Measurements from ENCODE around the gene FANCC.

The FANCC gene

DNA sequence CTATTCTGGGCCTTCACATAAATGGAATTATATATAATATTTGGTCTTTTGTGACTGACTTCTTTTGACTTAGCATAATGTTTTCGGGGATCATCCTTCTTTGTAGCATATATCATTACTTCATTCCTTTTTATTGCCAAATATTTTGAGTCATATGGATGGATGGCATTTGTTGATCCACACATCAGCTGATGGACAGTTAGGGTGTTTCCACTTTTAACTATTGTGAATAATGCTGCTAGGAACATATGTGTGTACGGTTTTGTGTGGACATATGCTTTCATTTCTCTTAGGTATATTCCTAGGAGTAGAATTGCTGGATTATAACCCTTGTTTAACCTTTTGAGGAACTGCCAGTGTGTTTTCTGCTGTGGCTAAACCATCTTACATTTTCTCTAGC, 249.6 kb downstream of the FANCC start:
- DNase-seq (ENCODE audit: low spot score), result no peak

DNA sequence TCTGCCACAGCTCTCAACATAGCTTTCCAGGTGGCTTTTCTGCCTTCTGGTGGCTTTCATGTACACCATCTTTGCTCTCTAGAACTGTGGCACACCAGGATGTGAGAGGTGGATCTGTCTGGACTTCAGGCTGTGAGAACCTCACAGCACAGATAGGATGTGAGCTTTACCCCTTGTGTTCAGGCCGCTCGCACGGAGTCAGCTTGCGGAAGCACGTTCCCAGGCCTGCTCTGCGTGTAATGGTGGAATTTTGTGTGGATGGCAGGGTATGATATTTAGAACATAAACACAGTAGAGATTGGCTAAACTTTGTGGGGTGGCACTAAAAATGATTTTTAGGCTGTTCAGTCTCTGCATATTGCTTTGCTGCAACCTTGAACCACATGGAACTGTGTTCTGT, 250.5 kb downstream of the FANCC start:
- DNase-seq (ENCODE audit: low spot score), result no peak

DNA sequence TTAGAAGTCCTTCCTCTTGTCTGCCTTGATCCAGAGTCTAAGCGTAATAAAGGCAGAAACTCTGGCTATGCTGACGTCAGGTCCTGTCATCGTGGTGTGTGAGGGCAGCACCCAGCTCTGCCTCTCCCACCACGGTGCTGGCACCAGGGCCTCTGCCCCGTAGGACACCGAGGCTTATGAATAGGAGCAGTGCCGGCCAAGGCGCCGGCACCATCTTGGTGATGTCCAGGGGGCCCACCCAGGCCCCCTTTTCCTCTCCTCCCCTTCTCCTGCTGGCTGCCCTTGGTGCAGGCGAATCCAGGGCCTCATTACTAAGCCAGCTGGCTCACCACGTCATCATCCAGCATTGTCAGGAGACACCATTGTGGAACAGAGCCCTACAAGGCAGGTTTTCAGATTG, 252.3 kb downstream of the FANCC start:
- DNase-seq (ENCODE audit: low spot score), result no peak

DNA sequence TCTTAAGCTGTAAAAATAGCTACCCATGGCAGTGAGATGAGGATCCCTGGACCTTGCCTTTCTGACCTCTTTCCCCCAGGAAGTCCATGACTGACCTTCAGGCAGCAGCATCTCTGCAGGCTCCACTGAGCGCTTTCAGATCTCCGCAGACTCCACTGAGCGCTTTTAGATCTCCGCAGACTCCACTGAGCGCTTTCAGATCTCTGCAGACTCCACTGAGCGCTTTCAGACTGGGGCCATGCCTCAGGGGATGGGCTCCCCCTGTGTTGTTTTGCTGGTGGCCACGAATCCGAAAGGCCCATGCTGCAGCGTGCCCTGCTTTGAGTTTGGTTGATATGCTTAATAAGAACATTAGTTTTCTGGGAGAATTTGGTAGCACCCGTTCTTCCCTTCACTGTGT, 254.2 kb downstream of the FANCC start:
- DNase-seq (ENCODE audit: low spot score), result no peak

DNA sequence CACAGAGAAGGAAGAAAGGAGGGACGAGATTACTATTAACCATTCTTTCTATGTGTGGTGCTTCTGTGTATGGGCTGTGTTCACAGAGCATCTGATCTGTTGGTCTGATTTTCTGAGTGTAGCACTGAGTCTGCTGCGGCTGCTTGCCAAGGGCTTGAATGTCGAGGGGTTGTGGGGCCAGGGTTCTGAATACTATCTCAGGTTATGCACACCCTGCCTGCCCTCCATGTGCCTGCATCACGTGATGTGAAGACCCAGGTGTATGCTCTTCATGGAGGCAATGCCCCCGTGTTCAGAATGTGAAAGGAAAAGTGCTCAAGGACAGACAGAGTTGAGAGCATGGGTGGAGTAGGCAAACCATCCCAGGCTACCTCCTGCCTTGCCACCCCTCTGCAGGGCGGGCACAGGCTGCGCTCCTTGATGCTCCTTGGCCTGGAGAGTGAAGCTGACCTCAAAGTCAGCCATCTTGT, 254.9 kb downstream of the FANCC start:
- no peak for DNase-seq (ENCODE audit: low spot score)

DNA sequence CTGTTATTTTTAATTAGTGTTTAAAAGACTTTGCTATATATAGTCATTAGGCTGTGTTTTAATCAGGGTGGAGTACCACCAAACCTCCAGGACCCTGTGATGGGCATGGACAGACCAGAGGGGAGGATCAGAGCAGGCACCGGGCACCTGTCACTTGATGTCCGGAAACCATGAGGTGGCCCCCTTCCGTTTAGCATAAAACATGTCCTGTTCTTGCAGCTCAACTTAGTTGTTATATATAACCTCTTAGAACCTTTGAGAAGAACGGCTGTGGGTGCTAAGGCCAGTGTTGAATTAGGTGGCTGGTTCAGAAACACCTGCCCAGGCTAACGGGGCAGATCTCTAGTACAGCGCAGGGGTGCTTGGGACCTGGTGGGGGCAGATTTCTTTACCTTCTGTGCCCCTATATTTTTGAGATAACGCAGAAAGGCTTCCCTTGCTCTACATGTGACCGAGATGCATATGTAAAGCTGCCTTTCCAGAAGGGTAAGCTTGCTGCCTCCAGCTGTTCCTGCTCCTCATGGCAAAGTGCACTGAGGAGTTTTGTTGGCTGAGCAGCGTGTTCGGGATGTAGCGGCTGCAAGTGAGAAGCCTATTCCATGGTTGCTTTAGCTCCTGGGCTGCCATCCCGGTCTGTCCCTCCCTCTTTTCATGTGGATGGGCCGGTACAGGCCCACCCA, 255.5 kb downstream of the FANCC start:
- no peak for DNase-seq (ENCODE audit: low spot score)

DNA sequence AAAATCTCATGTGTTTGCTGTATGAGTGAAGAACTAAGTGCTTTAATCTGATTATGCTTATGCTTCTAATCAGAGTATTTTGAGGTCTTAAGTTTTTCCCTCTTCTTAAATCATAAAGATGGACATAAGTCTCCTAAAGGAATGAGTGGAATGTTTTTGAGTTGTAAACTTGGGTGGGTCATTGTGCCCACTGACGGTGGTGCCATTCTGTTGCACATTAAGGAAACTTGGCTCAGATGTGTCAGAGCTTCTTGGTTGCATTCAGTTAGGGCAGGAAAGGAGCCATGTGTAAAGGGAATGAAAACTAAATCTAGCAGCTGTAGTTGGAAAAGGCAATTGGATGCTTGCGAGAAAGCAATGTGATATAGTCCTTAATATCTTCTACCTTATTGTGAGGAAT, 256.6 kb downstream of the FANCC start:
- DNase-seq (ENCODE audit: low spot score), result no peak

DNA sequence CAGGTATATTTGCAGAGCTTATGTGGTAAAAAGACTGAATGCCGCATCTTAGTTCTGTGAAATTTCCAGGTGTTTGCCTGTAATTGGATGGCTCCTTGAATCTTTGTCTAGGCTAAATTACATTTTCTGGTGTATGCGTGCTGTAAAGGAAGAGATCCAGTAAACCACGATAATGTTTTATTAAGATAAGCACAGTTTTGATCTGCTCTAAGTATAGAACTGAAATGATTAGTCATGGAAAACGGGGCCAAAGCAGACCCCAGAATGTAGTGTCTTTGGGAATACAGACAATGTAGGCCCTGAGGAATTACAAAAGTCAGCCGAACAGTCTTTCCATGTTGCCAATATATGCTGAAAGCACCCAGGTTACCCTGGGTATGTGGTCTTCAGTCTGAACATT, 257.3 kb downstream of the FANCC start:
- no peak for DNase-seq (ENCODE audit: low spot score)

DNA sequence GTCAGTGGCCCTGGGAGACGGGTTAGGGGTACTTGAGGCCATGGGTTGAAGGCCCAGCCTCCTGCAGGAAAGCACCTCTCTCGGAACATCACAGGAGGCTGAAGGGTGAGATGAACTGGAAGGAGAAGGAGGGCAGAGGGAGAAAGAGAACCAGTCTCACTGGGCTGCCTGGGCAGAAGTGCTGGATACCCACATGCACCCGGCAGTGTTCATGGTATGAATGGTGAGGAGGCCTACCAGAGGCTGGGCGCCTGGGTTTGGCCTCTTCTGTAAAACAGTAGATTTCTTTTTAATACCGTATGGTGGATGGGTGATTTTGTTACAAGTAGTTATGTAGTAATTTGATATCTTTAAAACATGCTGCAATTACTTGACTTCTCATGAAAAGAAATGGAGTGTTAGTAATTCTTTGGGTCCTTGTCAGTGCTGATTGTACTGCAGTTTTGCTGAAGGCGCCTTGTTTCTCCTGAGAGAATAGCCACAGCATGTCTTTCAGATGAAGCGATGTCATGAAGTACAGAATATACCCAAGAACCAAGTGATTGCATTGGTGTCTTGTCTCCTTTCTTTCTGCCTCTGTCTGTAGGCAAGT, 258.6 kb downstream of the FANCC start:
- no peak for DNase-seq (ENCODE audit: low spot score)

DNA sequence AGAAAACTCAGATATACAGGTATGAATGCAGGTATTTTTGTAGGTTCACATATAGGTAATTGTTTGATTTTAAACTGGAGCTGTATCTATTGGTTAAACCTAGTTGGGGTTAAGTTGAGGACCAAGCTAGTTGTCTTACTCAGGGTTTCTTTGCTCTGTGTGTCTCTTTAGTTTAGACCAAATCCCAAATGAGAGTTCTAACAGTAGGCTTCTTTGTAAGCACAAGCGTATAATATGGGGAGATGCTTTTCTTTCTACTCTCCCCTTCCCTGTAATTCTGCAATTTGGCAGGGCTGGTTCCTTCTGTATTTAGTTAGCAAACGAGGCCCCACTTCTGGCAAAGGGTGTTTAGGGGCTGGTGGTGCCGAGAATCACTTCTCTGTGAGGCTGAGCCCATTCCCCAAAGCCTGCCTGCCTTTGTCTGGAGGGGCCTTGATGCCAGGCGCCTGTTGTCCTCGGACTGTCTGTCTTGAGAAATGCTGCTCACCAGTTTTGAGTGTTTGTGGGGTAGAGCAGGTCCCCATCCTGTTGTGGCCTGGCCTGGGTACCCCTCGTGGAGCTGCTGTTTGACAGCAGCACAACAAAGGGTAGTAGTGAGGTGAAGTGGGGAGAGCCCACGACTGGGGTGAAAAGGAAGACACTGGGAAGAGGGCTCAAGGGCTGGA, 259.3 kb downstream of the FANCC start:
- no peak for DNase-seq (ENCODE audit: low spot score)

DNA sequence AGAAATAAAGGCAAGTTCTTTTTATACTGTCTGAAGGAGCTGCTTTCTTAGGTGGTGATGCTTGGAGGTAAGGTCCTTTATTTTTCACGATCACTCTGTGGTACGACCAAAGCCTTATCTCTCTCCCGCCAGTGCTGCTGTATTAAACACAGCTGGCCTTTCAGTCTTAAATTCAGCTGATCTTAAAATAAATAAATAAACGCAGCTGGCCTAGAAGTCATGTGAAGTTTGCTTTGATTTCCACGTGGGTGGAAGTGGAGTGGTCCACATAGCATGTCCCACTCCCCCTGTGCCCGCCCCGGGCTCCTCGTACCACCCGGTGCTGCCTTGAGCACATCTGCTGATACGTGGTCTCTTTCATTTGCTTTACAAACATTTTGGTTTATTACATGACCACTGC, 260.4 kb downstream of the FANCC start:
- no peak for DNase-seq (ENCODE audit: low spot score)

DNA sequence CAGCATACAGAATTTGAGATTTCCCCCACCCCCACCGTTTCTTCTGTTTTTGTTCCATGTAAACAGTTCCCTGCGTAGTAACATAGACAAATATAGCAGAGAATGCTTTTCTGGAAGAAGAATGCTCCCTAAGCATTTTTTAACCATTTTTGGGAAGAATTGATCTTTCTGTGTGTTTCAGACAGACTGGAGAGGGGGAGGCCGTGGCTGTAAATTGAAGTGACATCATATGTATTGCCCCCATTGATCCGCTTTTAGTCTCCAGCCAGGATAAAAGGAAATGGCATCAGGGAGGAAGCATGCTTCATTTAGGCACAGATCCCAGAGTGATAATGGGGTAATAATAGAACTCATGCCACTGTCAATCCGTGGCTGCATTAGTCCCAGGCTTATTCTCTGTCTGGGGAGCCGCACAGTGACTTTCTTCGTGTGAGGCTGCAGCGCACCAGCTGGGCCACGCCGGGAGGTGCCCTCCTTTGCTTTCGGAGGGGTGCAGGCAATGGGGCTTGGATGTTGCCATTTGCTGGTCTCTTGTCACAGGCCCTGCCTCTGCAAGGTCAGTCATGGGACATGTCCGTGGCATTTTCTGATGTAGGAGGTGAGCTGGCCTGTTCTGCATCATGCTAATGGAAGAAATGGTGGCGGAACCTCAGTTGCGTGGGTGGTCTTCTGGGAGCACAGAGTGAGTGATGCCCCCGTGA, 261.5 kb downstream of the FANCC start:
- no peak for DNase-seq (ENCODE audit: low spot score)

DNA sequence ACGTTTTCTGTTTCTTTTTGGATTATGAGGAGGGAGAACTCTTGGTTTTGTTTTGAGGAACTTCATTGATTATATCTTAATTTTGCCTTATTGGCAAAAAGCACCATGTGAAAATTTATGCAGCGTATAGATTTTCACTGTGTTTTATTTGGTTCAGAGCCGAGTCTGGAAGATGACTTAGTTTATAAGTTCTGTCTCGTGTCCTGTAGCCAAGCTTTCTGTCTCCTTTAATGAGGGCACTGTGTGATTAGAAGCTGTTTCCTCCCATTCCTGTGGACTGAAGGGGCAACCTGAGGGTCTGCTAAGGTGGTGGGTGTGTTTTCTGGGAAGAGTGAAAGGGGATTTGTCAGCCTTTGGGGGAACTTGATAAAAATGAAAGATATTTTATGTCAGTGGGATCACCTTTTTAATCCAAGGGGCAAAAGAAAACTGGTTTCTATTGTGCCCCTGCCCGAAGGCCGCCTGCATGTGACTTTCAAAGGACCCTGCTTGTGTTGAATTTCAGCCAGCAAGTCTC, 262.1 kb downstream of the FANCC start:
- no peak for DNase-seq (ENCODE audit: low spot score)

DNA sequence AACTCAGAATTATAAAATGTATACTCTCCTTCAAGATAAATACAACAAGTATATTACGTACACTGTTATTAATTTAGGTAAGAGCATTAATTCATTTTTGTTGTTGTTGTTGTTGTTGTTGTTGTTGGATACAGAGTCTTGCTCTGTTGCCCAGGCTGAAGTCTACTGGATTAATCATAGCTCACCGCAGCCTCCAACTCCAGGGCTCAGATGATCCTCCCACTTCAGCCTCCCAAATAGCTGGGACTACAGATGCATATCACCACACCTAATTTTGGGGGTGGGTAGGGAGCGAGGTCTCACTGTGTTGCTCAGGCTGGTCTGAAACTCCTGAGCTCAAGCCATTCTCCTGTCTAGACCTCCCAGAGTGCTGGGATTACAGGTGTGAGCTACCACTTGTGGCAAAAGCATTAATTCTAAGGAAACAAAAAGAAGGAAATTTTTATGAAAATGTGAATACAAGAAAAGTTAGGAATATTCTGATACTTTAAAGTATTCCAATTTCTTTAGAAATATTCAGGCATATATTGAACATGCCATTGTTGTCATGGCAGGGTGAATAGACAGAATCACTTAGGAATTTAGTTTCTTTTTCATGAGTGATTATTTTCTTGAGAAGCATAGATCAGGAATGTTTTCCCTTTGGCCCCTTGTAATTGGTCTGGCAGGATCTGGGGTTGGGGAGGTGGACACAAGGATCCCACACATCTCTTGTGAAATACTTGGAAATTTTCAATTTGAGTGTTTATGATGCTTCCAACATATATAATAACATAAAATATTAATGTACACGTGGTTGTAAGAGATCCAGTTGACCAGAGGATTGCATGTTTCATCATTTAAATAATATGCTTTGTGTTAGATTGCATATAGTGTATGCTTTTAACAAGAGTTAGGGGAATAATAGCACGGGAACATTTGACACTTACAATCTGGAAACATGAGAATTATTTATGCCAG, 263.6 kb downstream of the FANCC start:
- DNase-seq (ENCODE audit: low spot score), result no peak

DNA sequence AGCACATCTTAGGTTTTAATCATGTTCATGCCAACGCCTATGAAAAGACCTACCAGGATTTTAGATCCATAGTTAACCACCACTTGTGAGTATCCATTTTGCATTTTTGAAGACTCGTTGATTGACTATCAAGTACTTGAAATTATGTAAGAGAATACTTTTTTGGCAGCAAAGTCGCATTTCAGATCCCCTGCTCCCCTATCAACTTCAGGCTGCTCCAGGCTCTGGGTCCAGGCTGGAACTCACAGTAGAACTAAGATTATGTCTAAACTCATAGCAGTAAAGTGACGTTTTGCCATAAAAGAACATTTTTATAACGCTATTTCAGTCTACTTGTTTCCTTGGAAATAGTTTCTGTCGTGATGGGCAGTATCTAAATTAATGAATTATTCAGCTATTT, 267.7 kb downstream of the FANCC start:
- DNase-seq (ENCODE audit: low spot score), result no peak
